ENCODE results near the gene WDR70. TPM values are rescaled to one million over a fixed set of nuclear protein-coding genes. Genes with fewer than 3 reads are reported as not detected.

Gene WDR70
- total RNA-seq, 1 donor from 2014 or later = 23.6 TPM

GRCh38 chr5:37740331-37741066, 361.4 kb downstream of the WDR70 start:
- Mint-ChIP-seq H3K27me3 (ENCODE audit: low read depth) (no peaks in the 10 kb centered on the region), H3K27ac (ENCODE audit: unreplicated experiment) (peak overlapping the region; percentile 95), H3K9me3 (ENCODE audit: low read depth) (peaks cover 4% of the 10 kb centered on the region), H3K36me3 (ENCODE audit: low read depth) (peaks cover 14% of the 10 kb centered on the region), H3K4me1 (ENCODE audit: low read depth) (peaks cover 54% of the 10 kb centered on the region), H3K4me3 (ENCODE audit: unreplicated experiment) (no peak overlapping the region)
- DNase-seq (ENCODE audit: low spot score) = no peak
- TF ChIP-seq CTCF (IDR thresholded peaks at IDR 0.05) = no peak

GRCh38 chr5:37742111-37742510, 363.0 kb downstream of the WDR70 start:
- peaks cover 18% of the 10 kb centered on the region for H3K9me3 Mint-ChIP-seq (ENCODE audit: low read depth)
- no peaks in the 10 kb centered on the region for H3K27me3 Mint-ChIP-seq (ENCODE audit: low read depth)
- H3K4me3 Mint-ChIP-seq (ENCODE audit: unreplicated experiment) = no peak overlapping the region
- peaks cover 43% of the 10 kb centered on the region for H3K4me1 Mint-ChIP-seq (ENCODE audit: low read depth)
- TF ChIP-seq CTCF (IDR thresholded peaks at IDR 0.05) = no peak
- no peak for DNase-seq (ENCODE audit: low spot score)
- H3K27ac Mint-ChIP-seq (ENCODE audit: unreplicated experiment) = peak overlapping the region; percentile 8
- peaks cover 20% of the 10 kb centered on the region for H3K36me3 Mint-ChIP-seq (ENCODE audit: low read depth)

- no peaks in the 10 kb centered on the region for H3K27me3 Mint-ChIP-seq (ENCODE audit: low read depth)
- H3K27ac Mint-ChIP-seq (ENCODE audit: unreplicated experiment) = no peak overlapping the region
- DNase-seq (ENCODE audit: low spot score) = no peak
- H3K36me3 Mint-ChIP-seq (ENCODE audit: low read depth) = peaks cover 7% of the 10 kb centered on the region
- H3K4me1 Mint-ChIP-seq (ENCODE audit: low read depth) = peaks cover 6% of the 10 kb centered on the region
- H3K4me3 Mint-ChIP-seq (ENCODE audit: unreplicated experiment) = no peak overlapping the region
- no peak for TF ChIP-seq CTCF (IDR thresholded peaks at IDR 0.05)
- peaks cover 19% of the 10 kb centered on the region for H3K9me3 Mint-ChIP-seq (ENCODE audit: low read depth)
These were observed 372.1 kb downstream of the WDR70 start for GRCh38 chr5:37751227-37751626.

GRCh38 chr5:37754976-37755375, 375.9 kb downstream of the WDR70 start:
- no peak overlapping the region for H3K4me3 Mint-ChIP-seq (ENCODE audit: unreplicated experiment)
- peaks cover 8% of the 10 kb centered on the region for H3K9me3 Mint-ChIP-seq (ENCODE audit: low read depth)
- peak overlapping the region; percentile 5 for H3K27ac Mint-ChIP-seq (ENCODE audit: unreplicated experiment)
- peaks cover 6% of the 10 kb centered on the region for H3K4me1 Mint-ChIP-seq (ENCODE audit: low read depth)
- H3K27me3 Mint-ChIP-seq (ENCODE audit: low read depth) = no peaks in the 10 kb centered on the region
- no peak for TF ChIP-seq CTCF (IDR thresholded peaks at IDR 0.05)
- peaks cover 14% of the 10 kb centered on the region for H3K36me3 Mint-ChIP-seq (ENCODE audit: low read depth)
- no peak for DNase-seq (ENCODE audit: low spot score)

GRCh38 chr5:37755581-37755980, 376.5 kb downstream of the WDR70 start:
- Mint-ChIP-seq H3K27ac (ENCODE audit: unreplicated experiment) (no peak overlapping the region), H3K27me3 (ENCODE audit: low read depth) (no peaks in the 10 kb centered on the region), H3K4me1 (ENCODE audit: low read depth) (peaks cover 6% of the 10 kb centered on the region), H3K36me3 (ENCODE audit: low read depth) (peaks cover 14% of the 10 kb centered on the region), H3K4me3 (ENCODE audit: unreplicated experiment) (no peak overlapping the region), H3K9me3 (ENCODE audit: low read depth) (peaks cover 8% of the 10 kb centered on the region)
- DNase-seq (ENCODE audit: low spot score) = no peak
- no peak for TF ChIP-seq CTCF (IDR thresholded peaks at IDR 0.05)
